Hematopoietic multipotent progenitor cell treated with erythropoietin and hydrocortisone succinate and interleukin-3 and kit ligand, for 8 days (in vitro differentiated cells): ENCODE measurements around the gene WWOX.

ENCODE experiments used
- DNase-seq: peaks from one replicate; pipeline ENCODE4 v3.0.0-alpha.2; 2015

WWOX gene

GRCh38 chr16:79062336-79062735, 962.9 kb downstream of the WWOX start:
- DNase-seq: no peak

GRCh38 chr16:79062821-79063220, 963.4 kb downstream of the WWOX start:
- DNase-seq: no peak

- no peak for DNase-seq
Observed at GRCh38 chr16:79064256-79064972, 965.0 kb downstream of the WWOX start.

- DNase-seq: no peak
Observed at GRCh38 chr16:79066561-79066960, 967.1 kb downstream of the WWOX start.

- no peak for DNase-seq
Observed at GRCh38 chr16:79067600-79067999, 968.1 kb downstream of the WWOX start.

- DNase-seq: no peak
Observed at GRCh38 chr16:79069121-79069520, 969.7 kb downstream of the WWOX start.

GRCh38 chr16:79069633-79070032, 970.2 kb downstream of the WWOX start:
- no peak for DNase-seq

- DNase-seq: no peak
Observed at GRCh38 chr16:79071424-79071823, 972.0 kb downstream of the WWOX start.

- no peak for DNase-seq
Observed at GRCh38 chr16:79072517-79072916, 973.1 kb downstream of the WWOX start.

GRCh38 chr16:79073566-79073965, 974.1 kb downstream of the WWOX start:
- DNase-seq: no peak

- DNase-seq: no peak
Observed at GRCh38 chr16:79074541-79074940, 975.1 kb downstream of the WWOX start.

GRCh38 chr16:79074951-79075350, 975.5 kb downstream of the WWOX start:
- DNase-seq: no peak

GRCh38 chr16:79076047-79076767, 976.8 kb downstream of the WWOX start:
- DNase-seq: no peak

GRCh38 chr16:79077346-79077745, 977.9 kb downstream of the WWOX start:
- DNase-seq: no peak

GRCh38 chr16:79079656-79080420, 980.4 kb downstream of the WWOX start:
- no peak for DNase-seq

GRCh38 chr16:79081297-79082066, 982.0 kb downstream of the WWOX start:
- DNase-seq: no peak

GRCh38 chr16:79082970-79083369, 983.5 kb downstream of the WWOX start:
- no peak for DNase-seq

- no peak for DNase-seq
Observed at GRCh38 chr16:79083508-79084299, 984.2 kb downstream of the WWOX start.

- no peak for DNase-seq
Observed at GRCh38 chr16:79088971-79089370, 989.5 kb downstream of the WWOX start.

GRCh38 chr16:79089735-79090284, 990.4 kb downstream of the WWOX start:
- peak; percentile 61 for DNase-seq

- DNase-seq: no peak
Observed at GRCh38 chr16:79090966-79091365, 991.5 kb downstream of the WWOX start.

- DNase-seq: no peak
Observed at GRCh38 chr16:79092846-79093245, 993.4 kb downstream of the WWOX start.
